Measurements from ENCODE around the gene YIF1B.

The YIF1B gene

DNA sequence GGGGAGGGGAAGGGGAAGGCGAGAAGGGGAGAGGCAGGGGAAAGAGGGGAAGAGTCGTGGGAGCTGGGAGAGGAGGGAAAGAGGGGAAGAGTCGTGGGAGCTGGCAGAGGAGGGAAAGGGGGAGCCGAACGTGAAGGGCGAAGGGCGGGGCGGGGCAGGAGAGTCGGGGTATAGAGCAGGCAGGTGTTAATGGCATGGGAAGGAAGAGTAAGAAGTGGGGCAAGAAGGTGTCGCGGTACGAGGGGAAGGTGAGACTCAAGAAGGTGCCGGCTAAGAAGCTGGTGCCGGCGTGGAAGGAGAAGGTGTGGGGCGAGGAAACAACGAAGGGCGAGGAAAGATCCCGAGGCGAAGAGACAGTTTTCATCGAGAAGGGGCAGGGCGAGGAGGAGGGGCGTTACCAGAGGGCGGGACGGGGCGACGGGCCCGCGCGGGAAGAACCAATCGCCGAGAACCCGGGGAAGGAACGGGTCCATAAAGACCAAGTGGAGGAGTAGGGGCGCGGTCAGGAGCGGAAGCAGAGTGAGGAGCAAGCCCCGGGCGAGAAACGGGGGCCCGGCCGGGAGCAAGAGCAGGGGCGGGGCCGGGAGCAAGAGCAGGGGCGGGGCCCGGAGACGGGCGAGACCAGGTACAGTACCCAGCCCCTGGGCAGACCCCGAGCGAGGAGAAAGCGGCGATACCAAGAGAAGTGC, 20.3 kb upstream of the YIF1B start:
- peak; percentile 72 to 96 (median 90) for DNase-seq

DNA sequence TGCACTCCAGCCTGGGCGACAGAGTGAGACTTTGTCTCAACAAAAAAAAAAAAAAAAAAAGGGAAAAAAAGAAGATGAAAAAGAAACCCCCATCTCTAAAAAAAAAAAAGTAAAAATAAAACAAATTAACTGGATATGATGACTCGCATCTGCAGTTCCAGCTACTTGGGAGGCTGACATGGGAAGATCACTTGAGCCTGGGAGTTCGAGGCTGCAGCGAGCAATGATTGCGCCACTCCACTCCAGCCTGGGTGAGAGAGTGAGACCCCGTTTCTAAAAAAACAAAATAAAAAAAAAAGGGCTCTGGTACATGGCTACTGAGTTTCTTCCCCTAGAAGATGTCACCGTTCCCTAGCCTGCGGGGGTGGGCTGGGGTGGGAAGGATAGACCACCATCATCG, 17.5 kb upstream of the YIF1B start:
- no peak for DNase-seq

GRCh38 chr19:38331728-38332127, 16.0 kb upstream of the YIF1B start:
- DNase-seq: no peak

GRCh38 chr19:38329651-38330050, 13.9 kb upstream of the YIF1B start:
- no peak for DNase-seq

- no peak for DNase-seq
Measured at GRCh38 chr19:38326591-38326990, 10.8 kb upstream of the YIF1B start.

DNA sequence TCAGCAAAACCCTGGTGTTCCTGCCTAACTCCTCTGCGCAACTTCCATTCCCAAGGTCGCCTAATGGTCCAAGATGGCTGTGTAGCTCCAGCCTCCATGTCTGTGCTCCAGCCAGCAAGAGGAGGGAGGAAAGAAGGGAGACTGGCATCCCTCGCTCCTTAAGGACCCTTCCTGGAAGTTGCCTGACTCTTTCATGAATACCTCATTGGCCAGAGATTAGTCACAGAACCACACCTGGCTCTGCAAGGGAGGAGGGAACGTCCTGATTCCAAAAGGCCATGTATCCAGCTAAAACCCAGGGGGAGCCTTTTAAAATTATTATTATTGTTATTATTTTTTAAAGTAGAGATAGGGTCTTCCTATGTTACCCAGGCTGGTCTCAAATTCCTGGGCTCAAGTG, 8.7 kb upstream of the YIF1B start:
- DNase-seq: no peak

DNA sequence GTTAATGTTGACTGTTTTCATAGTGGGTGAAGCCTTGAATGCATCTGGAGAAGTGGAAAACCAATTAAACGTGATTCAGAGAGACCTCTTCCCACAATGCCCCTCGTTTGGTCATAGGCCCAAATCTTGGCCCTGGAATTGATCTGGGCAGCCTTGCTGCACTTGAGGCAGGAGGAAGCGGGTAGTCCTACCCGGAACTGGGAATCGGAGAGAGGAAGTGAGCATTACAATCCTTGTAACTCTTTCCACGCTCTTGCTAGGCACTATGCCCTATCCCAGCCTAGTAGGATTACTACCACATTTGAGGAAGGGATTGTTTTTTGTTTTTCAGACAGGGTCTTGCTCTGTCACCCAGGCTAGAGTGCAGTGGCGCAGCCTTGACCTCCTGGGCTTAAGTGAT, 7.5 kb upstream of the YIF1B start:
- DNase-seq: peak in 1 of 51 donors; percentile 1

DNA sequence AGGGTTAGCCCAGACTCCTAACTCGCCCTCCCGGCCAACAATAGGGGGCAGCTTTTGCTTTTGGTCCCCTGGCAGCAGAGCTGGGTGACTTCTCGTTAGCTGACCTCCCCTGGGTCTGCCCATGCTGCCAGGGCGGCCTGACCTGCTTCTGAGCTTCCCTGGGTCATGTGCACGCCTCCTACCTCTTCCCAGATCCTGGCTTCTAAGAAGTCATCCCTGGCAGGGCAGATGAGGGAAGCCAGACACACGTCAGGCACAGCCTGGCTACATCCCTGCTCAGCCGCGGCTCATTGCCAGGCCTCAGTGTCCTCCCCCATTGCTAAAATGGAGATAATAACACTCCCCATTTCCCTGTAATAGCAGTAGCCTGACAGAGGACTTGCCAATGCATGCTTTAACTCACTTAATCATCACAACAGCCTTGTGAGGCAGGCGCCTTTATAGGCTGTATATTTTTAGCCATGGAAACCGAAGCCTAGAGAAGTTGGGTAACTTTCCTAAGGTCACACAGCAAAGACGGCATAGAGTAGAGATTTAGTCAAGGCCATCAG, 6.0 kb upstream of the YIF1B start:
- peak in 1 of 51 donors; percentile 47 for DNase-seq

- DNase-seq: no peak
Measured at GRCh38 chr19:38320969-38321339, 5.2 kb upstream of the YIF1B start.

DNA sequence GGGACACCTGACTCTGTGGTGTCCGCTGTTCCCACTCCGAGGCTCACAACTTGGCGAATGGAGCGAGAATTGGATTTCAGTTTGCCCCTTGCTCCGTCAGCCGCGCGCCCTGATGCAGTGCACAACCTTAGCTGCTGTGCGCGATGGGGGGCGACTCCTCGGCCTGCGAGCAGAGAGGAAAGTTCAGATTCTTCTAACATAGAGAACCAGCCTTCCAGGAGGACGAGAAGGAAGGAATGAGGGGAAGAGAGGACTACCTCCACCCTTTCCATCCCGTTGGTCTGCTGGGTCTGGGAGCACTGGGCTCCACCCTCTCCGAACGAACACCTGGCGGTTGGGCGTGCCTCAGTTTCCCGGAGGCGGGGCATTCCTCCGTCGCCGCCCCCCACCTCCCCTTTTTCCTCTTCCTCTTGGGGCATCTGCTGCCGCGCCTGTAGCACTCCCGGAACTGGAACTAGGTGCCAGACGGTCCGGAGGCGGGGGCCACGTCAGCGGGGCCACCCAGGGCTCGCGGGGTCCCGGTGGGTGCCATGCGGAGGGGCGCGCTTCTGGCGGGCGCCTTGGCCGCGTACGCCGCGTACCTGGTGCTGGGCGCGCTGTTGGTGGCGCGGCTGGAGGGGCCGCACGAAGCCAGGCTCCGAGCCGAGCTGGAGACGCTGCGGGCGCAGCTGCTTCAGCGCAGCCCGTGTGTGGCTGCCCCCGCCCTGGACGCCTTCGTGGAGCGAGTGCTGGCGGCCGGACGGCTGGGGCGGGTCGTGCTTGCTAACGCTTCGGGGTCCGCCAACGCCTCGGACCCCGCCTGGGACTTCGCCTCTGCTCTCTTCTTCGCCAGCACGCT, 3.9 kb upstream of the YIF1B start, which contains the start of gene KCNK6:
Gene KCNK6, plus strand, starts transcription at position 425 of the 838 bp plus-strand sequence. Its CDS starts 106 bp downstream, at position 531.
- DNase-seq: peak in 14 of 51 donors; percentile 10 to 51 (median 22)

GRCh38 chr19:38318660-38319059, 2.9 kb upstream of the YIF1B start:
- DNase-seq: peak in 1 of 51 donors; percentile 7

DNA sequence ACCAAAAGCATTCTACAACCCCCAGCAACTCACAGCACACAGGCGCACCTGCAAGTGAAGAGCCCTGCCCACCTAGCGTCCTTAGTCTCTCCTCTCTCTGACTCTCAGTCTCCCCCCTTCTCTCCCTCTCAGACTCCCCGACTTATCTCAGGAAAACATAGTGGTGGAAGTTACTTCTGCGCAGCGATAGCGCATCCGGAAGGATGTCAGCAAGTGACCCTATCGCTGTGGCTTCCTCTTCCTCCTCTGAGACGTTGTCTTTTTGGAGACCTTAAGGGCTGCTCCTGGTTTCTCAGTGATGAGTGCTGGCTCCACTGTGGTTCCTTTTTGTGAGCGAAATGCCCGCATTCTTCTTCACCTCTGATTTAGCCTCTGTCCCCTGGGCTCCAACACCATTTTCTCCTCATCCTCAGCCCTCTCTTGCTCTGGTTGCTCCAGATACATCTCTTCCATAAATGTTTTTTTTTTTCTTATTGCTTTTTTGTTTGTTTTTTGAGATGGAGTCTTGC, 1.4 kb upstream of the YIF1B start:
- peak in 2 of 51 donors; percentile 11 to 12 for DNase-seq

GRCh38 chr19:38316477-38317067, 825 bp upstream of the YIF1B start:
- no peak for DNase-seq

DNA sequence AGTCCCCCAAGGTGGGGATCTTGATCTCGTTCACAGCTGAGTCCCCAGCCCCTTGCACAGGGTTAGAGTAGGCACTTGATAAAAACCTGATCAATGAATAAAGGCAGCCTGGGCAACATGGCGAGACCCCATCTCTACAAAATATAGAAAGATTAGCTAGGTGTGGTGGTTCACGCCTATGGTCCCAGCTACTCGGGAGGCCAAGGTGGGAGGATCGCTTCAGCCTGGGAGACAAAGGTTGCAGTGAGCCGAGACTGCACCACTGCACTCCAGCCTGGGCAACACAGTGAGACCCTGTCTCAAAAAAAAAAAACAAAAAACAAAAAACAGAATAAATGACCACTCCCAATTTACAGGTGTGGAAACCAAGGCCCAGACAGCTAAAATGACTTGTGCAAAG, 4.8 kb downstream of the YIF1B start:
- DNase-seq: no peak

GRCh38 chr19:38310279-38310670, 5.5 kb downstream of the YIF1B start:
- no peak for DNase-seq

- DNase-seq: no peak
Measured at GRCh38 chr19:38309615-38310278, 6.0 kb downstream of the YIF1B start.

DNA sequence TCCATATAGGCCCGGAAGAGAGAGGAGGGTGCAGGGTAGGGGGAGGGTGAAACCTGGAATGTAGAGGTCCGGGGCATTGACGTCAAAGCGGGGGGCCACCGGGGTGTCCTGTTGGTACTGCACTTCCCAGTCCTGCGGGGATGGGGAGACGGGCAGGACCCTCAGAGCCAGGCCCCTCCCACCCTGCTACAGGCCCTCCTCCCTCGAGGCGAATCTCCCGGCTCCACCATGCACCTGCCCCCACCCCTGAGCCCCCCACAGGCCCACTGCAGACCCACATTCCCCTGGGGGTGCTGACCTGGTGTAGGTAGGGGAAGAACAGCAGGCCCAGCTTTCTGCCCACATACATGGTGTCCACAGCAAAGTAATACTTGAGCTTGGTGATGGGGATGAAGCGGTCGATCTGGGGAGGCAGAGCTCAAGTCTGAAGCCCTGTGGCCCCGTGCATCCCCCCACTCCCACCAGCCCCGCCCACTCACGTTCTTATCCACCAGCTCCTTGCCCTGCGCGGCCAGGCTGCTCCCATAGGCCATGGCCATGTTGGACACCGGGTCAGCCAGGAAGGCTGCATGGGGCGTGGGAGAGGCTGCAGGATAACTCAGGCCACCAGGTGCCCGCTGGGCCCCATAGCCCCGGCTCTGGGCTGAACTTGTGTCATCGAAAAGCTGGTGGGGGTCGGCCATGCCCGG, 6.7 kb downstream of the YIF1B start:
- no peak for DNase-seq

GRCh38 chr19:38308006-38308766, 7.6 kb downstream of the YIF1B start:
- no peak for DNase-seq

DNA sequence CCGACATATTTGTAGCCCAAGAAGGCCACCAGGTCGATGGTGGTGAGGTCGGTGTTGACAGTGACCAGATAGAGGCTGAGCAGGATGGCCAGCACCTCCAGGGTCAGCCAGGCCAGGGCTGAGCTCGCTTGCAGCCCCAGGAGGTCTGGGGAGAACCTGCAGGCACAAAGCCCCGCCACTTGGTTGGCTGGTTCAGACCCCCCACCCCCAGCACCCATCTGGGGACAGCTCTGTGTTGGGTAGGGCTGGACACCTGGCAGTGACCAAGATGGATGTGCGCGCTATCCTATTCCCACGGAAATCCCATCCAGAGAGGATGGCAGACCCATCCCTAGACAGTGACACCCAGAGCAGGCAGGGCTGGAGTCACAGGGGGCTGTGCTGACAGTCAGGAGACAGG, 8.2 kb downstream of the YIF1B start:
- DNase-seq: no peak

DNA sequence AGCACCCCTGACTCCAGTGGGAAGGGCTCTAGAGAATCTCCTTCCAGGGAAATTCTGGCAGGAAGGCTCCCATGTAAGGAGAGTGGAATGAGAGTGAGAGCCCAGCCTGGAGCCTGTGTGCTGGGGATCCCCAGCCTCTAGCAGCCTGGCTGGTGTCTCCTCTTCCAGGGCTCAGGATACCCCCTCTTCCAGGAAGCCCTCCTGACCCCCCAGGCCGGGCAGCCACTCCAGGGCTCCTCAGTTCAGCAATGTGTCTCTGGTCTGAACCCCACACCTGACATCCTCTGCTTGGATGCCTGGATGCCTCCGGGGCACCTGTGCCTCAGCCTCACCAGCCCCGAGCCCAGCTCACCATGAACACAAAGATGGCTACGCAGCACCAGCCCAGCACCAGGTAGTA, 8.7 kb downstream of the YIF1B start:
- no peak for DNase-seq
